Measurements from ENCODE around the gene AKAP10.

AKAP10 gene

DNA sequence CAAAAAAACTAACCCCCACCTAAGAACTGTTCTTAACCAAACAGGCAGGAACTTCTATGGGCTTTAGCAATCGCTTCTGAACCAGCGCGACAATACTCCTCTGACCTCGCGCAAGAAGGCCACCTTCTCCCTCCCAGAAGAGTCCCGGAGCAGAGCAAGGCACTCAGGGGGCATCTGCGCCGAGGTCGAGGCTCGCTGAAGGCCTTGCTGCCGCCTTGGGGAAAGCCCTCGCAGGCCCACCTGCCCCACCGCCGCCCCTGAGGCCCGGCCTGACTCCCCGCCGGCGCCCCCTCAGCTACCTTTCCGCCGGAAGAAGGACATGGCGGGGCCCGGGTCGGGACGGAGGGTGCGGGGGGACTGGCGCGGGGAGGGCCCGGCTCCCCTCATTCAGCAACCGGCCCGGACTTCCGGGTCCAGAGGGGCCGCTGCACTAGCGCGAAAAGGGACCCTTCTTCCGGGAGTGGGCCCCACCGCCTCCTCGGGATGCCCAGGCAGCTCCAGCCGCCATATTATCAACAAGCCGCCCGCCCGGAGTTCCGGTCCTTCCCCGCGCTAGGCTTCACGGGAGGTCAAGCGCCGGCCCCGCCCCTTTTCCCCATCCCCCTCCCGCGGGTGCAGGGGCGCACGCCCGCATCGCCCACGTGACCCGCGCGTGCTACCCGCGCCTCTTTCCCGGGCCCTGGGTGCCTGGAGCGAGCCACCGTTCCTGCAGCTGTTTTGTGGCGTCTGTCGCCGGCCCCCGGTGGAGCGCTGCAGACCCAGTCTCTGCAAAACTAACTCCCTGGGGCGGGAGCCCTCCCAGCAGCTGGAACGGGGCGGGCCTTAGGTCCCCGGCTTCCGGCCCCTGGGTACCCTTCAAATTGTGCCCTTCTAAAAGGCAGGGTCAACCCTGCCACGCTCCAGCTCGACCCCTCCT is at the start of gene AKAP10 (continued):
- TF ChIP-seq, protein P1, sequence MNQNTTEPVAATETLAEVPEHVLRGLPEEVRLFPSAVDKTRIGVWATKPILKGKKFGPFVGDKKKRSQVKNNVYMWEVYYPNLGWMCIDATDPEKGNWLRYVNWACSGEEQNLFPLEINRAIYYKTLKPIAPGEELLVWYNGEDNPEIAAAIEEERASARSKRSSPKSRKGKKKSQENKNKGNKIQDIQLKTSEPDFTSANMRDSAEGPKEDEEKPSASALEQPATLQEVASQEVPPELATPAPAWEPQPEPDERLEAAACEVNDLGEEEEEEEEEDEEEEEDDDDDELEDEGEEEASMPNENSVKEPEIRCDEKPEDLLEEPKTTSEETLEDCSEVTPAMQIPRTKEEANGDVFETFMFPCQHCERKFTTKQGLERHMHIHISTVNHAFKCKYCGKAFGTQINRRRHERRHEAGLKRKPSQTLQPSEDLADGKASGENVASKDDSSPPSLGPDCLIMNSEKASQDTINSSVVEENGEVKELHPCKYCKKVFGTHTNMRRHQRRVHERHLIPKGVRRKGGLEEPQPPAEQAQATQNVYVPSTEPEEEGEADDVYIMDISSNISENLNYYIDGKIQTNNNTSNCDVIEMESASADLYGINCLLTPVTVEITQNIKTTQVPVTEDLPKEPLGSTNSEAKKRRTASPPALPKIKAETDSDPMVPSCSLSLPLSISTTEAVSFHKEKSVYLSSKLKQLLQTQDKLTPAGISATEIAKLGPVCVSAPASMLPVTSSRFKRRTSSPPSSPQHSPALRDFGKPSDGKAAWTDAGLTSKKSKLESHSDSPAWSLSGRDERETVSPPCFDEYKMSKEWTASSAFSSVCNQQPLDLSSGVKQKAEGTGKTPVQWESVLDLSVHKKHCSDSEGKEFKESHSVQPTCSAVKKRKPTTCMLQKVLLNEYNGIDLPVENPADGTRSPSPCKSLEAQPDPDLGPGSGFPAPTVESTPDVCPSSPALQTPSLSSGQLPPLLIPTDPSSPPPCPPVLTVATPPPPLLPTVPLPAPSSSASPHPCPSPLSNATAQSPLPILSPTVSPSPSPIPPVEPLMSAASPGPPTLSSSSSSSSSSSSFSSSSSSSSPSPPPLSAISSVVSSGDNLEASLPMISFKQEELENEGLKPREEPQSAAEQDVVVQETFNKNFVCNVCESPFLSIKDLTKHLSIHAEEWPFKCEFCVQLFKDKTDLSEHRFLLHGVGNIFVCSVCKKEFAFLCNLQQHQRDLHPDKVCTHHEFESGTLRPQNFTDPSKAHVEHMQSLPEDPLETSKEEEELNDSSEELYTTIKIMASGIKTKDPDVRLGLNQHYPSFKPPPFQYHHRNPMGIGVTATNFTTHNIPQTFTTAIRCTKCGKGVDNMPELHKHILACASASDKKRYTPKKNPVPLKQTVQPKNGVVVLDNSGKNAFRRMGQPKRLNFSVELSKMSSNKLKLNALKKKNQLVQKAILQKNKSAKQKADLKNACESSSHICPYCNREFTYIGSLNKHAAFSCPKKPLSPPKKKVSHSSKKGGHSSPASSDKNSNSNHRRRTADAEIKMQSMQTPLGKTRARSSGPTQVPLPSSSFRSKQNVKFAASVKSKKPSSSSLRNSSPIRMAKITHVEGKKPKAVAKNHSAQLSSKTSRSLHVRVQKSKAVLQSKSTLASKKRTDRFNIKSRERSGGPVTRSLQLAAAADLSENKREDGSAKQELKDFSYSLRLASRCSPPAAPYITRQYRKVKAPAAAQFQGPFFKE (tag by site-specific recombination; IDR thresholded peaks at IDR 0.05; ENCODE audit: borderline replicate concordance): no peak
- TF ChIP-seq, protein P2, sequence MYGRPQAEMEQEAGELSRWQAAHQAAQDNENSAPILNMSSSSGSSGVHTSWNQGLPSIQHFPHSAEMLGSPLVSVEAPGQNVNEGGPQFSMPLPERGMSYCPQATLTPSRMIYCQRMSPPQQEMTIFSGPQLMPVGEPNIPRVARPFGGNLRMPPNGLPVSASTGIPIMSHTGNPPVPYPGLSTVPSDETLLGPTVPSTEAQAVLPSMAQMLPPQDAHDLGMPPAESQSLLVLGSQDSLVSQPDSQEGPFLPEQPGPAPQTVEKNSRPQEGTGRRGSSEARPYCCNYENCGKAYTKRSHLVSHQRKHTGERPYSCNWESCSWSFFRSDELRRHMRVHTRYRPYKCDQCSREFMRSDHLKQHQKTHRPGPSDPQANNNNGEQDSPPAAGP (tag by site-specific recombination; IDR thresholded peaks at IDR 0.05): peak; percentile 85
- TF ChIP-seq ZNF76 (tag by site-specific recombination; IDR thresholded peaks at IDR 0.05; ENCODE audit: borderline replicate concordance, low read depth): peak; percentile 89
- TF ChIP-seq ZNF501 (tag by site-specific recombination; IDR thresholded peaks at IDR 0.05): peak; percentile 68
- TF ChIP-seq, protein P3, sequence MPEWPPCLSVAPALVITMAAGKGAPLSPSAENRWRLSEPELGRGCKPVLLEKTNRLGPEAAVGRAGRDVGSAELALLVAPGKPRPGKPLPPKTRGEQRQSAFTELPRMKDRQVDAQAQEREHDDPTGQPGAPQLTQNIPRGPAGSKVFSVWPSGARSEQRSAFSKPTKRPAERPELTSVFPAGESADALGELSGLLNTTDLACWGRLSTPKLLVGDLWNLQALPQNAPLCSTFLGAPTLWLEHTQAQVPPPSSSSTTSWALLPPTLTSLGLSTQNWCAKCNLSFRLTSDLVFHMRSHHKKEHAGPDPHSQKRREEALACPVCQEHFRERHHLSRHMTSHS (tag by site-specific recombination; IDR thresholded peaks at IDR 0.05): no peak
- TF ChIP-seq, protein P4, sequence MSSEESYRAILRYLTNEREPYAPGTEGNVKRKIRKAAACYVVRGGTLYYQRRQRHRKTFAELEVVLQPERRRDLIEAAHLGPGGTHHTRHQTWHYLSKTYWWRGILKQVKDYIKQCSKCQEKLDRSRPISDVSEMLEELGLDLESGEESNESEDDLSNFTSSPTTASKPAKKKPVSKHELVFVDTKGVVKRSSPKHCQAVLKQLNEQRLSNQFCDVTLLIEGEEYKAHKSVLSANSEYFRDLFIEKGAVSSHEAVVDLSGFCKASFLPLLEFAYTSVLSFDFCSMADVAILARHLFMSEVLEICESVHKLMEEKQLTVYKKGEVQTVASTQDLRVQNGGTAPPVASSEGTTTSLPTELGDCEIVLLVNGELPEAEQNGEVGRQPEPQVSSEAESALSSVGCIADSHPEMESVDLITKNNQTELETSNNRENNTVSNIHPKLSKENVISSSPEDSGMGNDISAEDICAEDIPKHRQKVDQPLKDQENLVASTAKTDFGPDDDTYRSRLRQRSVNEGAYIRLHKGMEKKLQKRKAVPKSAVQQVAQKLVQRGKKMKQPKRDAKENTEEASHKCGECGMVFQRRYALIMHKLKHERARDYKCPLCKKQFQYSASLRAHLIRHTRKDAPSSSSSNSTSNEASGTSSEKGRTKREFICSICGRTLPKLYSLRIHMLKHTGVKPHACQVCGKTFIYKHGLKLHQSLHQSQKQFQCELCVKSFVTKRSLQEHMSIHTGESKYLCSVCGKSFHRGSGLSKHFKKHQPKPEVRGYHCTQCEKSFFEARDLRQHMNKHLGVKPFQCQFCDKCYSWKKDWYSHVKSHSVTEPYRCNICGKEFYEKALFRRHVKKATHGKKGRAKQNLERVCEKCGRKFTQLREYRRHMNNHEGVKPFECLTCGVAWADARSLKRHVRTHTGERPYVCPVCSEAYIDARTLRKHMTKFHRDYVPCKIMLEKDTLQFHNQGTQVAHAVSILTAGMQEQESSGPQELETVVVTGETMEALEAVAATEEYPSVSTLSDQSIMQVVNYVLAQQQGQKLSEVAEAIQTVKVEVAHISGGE (tag by site-specific recombination; conservative IDR thresholded peaks at IDR 0.05; ENCODE audit: low read depth): peak; percentile 97
- TF ChIP-seq ZNF707 (tag by site-specific recombination; IDR thresholded peaks at IDR 0.05): no peak
- TF ChIP-seq ZNF121 (tag by site-specific recombination; IDR thresholded peaks at IDR 0.05): peak; percentile 29; the same call in 1 of the 2 replicates
- peak; percentile 69; the same call in 1 of the 2 replicates for TF ChIP-seq KLF7 (tag by site-specific recombination; IDR thresholded peaks at IDR 0.05; ENCODE audit: borderline replicate concordance)
- TF ChIP-seq ZNF792 (tag by site-specific recombination; IDR thresholded peaks at IDR 0.05): no peak
- no peak for TF ChIP-seq ZNF280D (tag by site-specific recombination; IDR thresholded peaks at IDR 0.05)
- TF ChIP-seq HOXC10 (CRISPR knock-in tag; IDR thresholded peaks at IDR 0.05): no peak
- no peak for TF ChIP-seq WT1 (tag by site-specific recombination; IDR thresholded peaks at IDR 0.05)
- TF ChIP-seq BCL11B (tag by site-specific recombination; IDR thresholded peaks at IDR 0.05; ENCODE audit: low read depth): peak; percentile 53; the same call in 1 of the 2 replicates
- peak; percentile 48 for TF ChIP-seq ZNF843 (tag by site-specific recombination; IDR thresholded peaks at IDR 0.05)
- TF ChIP-seq ZNF629 (tag by site-specific recombination; IDR thresholded peaks at IDR 0.05): peak; percentile 76
- TF ChIP-seq ZNF155 (tag by site-specific recombination; IDR thresholded peaks at IDR 0.05): no peak
- TF ChIP-seq ZNF548 (tag by site-specific recombination; IDR thresholded peaks at IDR 0.05): no peak
- peak; percentile 49; the same call in 1 of the 2 replicates for TF ChIP-seq ZFP37 (tag by site-specific recombination; IDR thresholded peaks at IDR 0.05)
- TF ChIP-seq ZEB2 (tag by site-specific recombination; IDR thresholded peaks at IDR 0.05): peak; percentile 88
- TF ChIP-seq KLF16 (tag by site-specific recombination; IDR thresholded peaks at IDR 0.05): peak; percentile 74
- TF ChIP-seq ZNF423 (tag by site-specific recombination; IDR thresholded peaks at IDR 0.05): peak; percentile 88
- peak; percentile 98 for TF ChIP-seq ZXDB (tag by site-specific recombination; IDR thresholded peaks at IDR 0.05)
- TF ChIP-seq ZNF658 (tag by site-specific recombination; IDR thresholded peaks at IDR 0.05): no peak
- peak; percentile 95 for TF ChIP-seq ZIC2 (tag by site-specific recombination; IDR thresholded peaks at IDR 0.05)

Measured in HEK293 (cell line).